Effector CD8-positive, alpha-beta T cell (primary cell): ENCODE measurements around the gene PPP6R3.

Experiments
- DNase-seq: peaks from one replicate; lab custom pipeline; 2025; lab: John Stamatoyannopoulos, UW

Gene PPP6R3

DNA sequence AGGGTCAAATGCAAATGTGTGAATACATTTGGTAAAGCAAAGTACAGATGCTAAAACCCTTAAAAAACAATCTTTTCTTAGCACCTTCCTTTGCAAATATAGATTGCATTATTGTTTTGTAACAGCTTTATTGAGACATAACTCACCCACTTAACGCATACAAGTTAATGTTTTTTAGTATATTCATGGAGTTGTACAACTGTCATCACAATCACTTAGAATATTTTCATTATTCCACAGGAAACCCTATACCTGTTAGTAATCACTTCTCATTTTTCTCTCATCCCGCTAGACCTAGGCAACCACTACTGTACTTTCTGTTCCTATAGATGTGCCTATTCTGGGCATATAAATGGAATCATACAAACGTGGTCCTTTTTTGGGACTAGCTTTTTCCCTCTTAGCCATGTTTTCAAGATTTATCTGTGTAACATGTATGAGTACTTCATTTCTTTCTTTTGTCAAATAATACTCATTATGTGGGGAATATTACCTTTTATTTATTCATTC, 34.7 kb downstream of the PPP6R3 start:
- DNase-seq: no peak

DNA sequence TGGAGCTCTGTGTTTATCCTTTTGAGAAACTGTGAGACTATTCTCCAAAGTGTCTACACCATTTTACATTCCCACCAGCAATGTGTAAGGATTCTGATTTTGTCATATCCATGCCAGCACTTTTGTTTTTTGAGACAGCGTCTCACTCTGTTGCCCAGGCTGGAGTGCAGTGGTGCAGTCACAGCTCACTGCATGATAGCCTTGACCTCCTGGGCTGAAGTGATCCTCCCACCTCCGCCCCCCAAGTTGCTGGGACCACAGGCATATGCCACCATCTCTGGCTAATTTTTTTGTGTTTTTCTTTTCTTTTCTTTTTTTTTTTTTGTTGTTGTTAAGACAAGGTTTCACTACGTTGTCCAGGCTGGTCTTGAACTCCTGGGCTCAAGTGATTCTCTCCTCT, 35.3 kb downstream of the PPP6R3 start:
- DNase-seq: no peak

DNA sequence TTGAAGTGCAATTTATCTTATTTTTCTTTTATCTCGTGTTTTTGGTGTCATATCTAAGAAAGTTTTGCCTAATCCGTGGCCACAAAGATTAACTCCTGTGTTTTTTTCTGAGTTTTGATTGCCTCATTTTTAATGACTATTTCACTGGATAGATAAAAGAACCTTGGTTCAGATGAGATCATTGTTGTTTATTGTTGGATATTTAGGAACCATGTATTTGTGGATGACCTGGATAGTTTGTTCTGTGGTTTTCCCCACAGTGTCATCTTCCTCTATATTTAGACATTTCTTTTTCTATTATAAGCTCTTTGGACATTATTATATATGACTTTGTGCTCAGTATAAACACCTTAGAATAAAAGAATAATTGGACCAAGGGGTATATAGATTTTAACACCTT, 37.2 kb downstream of the PPP6R3 start:
- DNase-seq: no peak

DNA sequence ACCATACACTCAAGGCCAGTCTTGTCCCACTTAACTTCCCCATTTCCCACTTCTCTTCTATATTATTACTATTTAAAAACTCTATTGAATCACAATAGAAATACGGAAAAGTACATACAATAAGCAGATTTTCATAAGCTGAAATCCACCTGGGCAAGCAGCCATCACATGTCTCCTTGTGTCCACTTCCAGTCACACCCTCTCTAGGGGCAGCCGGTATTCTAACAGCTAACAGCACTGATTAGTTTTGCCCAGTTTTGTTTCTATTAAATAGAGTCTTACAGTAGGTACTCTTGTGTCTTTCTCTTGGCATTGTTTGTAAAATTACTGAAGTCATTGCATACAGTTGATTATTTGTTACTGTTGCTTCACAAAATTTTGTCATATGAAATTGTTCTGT, 37.8 kb downstream of the PPP6R3 start:
- no peak for DNase-seq

DNA sequence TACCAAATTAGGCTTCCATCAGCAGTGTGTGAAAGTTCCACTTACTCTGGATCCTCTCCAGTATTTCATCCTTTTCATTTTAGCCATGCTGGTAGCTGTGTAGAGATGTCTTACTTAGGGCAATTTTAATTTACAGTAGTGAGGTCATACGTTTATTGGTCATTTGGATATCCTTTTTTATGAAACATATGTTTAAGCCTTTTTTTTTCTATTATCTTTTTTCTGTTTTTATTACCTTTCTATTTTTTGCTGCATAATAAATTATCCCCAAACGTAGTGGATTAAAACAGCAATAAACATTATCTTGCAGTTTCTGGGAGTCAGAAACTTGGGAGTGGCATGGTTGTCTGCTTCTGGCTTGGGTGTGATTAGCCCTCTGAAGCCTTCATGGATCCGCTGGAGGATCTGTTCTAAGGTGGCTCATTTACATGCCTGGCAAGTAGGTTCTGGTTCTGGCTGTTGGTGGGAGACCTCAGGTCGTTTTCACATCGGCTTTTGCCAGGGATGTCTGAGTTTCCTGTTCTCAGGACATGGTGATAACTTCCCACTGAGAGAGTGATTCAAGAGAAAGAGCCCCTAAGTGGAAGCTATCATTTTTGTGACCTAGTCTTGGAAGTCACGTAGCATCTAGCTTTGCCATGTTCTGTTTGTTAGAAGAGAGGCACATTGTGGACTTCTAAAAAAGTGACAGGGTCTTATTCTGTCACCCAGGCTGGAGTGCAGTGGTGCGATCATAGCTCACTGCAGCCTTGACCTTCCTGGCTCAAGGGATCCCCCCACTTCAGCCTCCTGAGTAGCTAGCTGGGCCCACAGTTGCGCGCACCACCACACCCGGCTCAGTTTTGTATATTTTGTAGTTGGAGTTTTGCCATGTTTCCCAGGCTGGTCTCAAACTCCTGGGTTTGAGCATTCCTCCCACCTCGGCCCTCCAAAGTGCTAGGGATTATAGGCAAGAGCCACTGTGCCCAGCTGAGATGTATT, 38.6 kb downstream of the PPP6R3 start:
- DNase-seq: no peak

DNA sequence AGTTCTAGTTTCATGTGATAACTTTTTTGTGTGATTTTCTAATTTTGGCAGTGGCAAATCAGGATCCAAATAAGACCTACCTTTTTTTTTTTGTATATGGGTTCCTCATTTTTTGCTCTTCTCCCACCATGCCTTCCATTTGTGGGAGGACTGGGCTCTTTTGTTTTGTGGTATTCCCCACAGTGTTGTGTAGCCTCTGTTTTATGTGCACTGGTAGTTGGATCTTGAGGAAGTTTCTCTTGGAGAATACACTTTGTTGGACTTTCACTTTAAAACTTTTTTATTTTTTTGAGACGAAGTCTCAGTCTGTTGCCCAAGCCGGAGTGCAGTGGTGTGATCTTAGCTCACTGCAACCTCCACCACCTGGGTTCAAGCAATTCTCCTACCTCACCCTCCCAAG, 39.7 kb downstream of the PPP6R3 start:
- DNase-seq: no peak

DNA sequence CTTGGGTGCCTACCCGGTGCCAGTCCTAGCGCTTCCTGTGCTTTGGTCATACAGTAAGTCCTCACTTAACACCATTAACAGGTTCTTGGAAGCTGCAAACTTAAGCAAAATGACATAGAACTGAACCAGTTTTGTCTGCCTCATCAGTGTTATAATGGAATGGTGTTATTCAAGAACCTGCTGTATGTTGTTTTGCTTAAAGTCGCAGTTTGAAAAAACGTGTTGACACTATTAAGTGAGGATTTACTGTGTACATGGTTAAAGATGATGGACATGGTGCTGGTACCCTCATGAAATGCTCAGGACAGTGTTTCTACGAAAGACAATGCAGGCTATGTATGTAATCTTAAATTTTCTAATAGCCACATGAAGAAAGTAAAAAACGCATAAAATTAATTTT, 41.3 kb downstream of the PPP6R3 start:
- DNase-seq: no peak

DNA sequence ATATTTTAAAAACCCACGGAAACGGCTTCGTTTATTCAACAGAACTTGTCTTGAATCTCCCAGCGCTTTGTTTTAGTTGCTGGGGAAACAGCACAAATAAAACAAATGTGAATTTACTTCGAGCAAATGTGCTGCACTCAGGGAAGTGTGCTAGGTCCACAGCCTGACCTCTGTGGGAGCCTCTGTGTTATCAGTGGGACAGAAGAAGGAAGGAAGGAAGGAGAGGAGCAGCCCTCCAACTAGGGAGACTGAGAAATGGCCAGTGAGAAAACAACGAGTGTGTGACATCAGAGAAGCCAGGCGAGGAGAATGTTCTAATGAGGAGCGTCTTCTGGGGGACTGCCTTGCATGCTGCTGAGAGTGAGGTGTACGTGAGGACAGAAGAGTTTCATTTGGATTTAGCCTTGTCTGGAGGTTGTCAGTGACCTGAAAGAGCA, 42.7 kb downstream of the PPP6R3 start:
- DNase-seq: no peak

DNA sequence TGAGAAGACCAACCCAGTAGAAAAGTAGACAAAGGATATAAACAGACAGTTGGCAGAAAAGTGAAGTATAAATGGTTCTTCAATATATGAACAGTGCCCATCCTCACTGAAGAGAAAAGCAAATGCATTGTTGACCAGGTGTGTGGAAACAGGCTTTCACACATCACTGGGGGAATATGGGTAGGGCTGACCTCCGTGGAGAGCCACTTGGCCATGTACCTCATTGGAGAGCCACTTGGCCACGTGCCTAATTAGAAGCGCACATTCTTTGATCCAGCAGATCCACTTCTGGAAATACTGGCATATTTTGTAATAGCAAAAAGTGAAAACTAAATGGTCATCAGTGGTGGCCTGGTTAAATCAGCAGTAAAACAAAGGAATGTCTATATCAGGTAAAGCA, 43.2 kb downstream of the PPP6R3 start:
- DNase-seq: no peak

DNA sequence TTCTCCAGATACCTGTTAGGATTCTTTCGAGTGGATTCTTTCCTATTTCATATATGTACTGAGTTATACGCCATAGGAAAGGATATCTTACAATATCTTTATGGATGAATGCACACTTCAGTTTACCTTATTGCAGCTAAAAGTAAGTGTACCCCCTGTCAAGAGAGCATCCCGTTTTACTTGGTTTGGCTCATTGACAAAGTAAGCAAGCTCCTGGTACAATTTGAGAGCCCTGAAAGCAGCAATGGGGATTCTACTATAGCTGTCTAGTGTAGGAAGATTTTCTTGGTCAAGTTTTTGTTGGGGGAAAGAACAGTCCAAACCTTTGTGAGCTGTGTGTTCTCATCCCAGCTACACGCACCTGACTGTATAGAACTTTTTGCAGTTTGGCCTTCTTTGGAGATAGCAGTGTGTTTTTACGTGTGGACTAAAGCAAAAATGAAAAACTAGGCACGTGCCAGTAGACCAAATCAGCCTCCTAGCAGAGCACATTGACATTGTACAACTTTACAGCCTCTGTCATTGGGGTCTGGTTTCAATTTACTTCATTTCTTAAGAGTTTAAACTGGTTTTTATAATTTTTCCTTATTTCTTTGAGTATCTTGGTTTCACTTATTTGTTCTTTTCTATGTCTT, 44.0 kb downstream of the PPP6R3 start:
- DNase-seq: no peak

DNA sequence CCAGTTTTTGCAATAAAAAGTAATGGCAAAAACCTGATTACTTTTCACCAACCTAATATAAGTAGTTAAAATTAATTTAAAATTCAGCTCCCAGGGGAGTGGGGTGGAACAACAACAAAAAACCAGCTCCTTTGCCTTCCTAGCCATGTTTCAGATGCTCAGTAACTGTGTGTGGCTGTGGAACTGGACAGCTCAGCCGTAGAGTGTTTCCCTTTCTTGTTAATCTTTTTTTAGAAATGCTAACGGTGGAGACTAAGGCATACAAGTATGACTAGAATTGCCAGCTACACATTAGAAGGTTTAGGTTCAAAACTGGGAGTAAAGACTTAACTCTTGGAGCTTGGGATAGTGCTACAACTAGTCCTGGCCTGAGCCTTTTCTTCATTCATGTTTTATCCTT, 45.0 kb downstream of the PPP6R3 start:
- no peak for DNase-seq

DNA sequence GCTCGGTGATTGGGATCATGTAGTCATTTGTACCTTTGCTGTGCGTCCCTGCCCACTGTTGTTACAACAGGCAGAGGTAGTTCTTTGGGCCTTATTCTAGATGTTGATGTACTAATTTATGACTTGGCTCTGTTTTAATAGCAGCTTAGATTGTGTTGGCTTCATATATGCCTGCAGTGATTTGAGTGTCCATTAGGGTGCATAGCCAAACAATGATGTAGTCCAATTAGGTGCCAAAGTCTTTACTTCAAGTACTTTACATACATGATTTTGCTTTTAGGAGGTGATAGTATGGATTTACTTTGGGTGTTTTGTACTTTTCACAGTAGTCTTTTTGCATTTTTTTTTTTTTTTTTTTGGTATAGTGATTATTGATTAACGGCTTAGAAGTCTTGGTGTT, 46.4 kb downstream of the PPP6R3 start:
- DNase-seq: no peak

DNA sequence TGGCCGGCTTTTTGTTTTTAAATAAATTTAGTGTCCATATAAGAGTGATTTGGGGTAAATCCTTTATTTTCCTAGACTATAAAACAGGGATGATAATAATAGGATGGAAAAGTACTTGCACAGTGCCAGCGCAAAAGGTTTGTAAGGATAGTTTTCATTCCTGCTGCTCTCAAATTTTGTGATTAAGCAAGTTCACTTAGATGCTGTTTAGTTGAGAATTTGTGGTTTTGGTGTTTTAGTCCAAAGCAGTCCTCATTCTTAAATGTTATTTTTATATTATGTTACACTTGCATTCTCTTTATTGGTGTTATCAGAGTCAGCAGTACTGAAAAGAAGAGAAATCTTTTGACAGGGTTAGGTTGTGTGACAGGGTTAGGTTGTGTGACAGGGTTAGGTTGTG, 47.9 kb downstream of the PPP6R3 start:
- DNase-seq: no peak

DNA sequence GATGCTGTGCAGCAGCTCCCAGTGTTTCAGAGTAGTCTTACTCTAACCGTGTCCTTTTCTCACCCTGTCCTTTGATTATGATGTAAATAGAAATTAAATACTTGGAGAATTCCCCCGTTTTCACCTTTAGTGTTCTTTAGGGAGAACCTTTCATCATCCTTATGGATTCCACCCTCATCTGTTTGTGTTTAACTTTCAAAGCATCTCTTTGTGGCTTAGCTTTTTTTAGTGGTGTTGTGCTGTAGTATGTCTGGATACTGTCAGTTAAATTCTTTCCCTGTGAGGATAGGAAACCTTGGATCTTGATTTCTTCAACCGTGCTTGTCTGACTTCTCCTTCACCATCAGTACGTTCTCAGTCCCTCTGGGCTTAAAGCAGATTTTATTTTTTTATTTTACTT, 48.5 kb downstream of the PPP6R3 start:
- no peak for DNase-seq

DNA sequence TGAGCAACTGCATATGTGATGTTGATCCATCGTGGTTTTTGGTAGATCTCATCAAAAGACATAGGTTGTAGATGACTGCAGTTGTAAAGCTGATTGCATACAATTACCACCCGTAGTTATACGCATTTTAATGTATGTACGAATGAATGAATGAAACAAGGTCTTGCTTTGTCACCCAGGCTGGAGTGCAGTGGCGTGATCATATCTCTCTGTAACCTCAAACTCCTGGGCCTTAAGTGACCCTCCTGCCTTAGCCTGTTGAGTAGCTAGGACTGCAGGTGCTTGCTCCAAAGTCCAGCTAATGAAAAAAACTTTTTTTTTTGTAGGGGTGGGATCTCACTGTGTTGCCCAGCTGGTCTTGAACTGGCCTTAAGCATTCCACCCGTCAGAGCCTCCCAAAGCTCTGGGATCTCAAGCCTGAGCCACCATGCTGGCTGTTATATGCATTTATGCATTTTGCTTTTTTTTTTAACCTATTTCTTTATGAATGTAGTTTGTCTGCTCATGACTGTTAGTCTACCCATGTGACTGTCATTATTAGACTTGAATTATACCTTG, 53.5 kb downstream of the PPP6R3 start:
- DNase-seq: no peak

DNA sequence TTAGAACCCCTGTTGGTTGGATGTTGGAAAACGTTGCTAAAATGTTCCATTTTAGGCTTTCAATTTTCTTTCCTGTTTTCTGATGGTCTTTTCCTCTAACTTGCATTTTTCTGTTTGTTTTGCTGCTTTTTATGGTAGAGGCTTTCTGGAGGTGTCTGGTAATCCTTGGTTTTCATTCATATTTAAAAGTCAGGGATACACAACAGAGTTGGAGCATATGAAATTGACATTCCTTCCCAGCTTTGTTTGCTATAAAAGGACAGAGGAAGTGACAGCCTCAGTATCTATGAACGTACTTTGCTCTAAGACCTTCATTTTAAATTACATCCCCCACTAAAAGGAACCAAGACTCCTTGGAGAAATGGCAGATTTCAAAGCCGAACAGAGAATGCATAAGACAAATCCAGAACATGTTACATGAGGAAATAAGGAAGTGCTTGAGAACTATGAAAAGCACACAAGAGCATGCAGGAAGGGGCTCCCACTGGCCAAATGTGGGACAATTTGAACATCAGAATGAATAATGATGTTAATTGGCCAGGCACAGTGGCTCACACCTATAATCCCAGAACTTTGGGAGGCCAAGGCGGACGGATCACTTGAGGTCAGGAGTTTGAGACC, 56.7 kb downstream of the PPP6R3 start:
- no peak for DNase-seq

DNA sequence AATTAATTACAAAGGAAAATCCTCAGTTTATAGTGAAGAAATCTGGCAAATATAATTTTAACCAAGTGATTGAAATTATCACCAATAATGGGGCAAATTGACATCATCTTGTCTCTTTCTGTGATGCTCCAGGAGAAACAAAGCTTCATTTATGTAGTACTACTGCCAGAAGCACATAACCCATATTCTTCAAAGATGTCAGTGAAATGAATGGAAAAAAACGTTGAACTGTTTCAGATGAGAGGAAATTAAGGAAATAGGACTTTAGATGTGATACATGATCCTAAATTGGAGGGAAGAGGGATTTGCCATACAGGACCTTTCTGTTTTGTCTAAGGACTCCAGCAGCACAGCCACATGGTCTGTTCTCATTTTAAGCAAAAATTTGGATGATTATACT, 57.6 kb downstream of the PPP6R3 start:
- DNase-seq: no peak

DNA sequence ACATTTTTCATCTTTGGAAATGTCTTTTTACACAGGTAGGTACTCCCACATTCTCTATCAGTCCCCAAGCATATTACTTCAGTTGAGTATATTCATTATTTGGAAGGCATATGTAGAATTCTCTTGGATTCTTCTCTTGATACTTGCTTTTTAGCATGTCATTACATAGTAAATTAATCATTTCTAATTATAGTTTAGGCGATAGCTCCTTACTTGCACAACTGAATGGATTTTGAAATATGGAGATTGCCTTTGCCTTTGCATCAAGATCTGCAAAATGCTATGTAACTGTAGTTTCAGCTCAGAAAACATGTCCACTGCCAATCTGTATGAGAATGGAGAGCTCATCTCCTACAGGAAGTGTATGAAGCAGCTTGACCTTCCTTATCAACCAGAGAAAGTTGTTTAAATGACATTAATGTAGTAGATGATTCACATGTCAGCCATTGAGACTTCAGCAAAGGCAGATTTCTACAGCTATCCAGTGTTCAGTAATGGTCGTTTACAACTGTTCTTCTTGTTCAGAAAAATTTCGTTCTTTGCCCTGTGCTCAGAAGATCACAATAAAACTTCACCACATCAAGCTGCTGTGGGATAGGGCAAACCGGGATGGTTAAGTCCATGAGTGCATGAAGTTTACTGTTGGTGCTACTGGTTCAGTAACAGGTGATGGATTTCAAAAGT, 61.6 kb downstream of the PPP6R3 start:
- DNase-seq: no peak

DNA sequence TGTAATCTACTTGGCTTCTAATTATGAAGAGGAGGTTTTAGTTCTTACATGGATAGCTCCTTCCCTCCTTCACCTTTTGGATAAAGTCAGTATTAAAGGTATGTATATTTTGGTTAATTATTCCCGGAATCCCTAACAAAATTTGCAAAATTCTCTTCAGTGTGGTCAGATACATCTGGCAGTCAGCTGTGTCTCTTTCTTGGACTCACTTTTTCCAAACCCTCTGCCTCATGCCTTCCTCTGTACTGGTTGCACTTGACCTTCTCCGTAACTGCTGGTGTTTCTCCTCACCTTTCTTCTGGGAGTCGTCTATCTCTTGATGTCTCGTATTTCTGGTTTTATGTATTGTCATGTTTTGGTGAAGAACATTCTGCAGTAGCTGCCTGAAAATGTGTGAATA, 62.5 kb downstream of the PPP6R3 start:
- no peak for DNase-seq

DNA sequence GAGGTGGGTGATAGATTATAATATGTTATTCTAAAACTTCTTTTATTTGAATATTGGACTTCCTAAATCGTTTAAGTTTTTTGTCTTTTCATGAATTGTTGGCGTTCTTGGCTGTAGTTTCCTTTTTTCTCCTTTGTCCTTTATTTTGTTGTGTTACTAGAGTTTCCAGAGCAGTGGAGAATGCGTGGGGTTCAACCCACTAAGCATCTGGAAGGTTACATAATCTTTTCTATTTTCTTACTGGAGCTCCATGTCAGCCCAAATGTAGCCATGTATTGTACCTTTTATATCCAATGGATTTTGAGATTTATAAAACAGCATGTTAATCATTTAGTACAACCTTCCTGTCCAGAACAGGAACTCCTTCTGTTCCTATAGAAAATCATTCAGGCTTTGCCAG, 63.2 kb downstream of the PPP6R3 start:
- DNase-seq: no peak

DNA sequence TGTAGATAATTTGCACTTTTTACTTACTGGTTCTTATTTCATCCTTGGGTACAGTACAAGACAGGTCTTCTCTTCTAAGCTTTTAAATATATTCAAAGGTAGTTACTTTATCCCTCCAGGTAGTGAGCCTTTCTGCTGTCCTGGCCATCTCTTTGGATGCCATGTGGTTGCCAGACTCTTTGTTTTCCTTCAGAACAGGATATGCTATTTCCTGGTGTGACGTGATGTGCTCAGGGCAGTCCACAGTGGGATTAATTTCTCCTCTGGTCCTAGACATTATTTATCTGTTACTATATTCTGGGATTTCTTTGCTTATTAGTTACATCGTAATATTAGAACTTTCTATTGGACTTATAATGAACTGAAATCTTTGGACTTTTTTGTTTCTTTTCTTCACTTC, 63.7 kb downstream of the PPP6R3 start:
- no peak for DNase-seq

DNA sequence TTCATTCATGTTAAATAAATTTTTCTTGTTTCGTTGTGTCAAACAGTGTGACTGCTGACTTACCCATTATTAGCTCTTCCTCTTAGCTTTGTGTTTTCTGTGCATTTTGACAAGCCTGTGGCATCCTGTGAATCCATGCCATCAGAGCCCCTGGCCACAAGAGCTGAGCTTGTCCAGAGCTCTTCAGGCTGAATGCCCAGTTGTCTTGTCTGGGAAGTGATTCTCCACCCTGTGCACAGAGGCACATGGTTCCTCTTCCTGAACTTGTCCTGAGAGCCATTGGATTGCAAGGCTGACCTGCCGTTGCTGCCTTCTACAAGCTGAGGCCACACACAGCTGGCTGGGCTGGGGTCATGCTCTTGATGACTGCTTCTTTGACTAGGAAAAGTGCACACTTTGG, 64.1 kb downstream of the PPP6R3 start:
- DNase-seq: no peak
